ENCODE measurements around the gene ZBED1. TPM values are rescaled to one million over a fixed set of nuclear protein-coding genes. Genes with fewer than 3 reads are reported as not detected.

ZBED1 gene
- total and polyA plus RNA-seq, 9 of the 15 experiments (the other 6 are each of a cell fraction or from before 2014, with no cell fraction given), result 0.61 to 27.6 (median 13.9) TPM

GRCh38 chrX:2500091-2500802 is 529 bp downstream of the ZBED1 start (continued):
- TF ChIP-seq, protein P1, sequence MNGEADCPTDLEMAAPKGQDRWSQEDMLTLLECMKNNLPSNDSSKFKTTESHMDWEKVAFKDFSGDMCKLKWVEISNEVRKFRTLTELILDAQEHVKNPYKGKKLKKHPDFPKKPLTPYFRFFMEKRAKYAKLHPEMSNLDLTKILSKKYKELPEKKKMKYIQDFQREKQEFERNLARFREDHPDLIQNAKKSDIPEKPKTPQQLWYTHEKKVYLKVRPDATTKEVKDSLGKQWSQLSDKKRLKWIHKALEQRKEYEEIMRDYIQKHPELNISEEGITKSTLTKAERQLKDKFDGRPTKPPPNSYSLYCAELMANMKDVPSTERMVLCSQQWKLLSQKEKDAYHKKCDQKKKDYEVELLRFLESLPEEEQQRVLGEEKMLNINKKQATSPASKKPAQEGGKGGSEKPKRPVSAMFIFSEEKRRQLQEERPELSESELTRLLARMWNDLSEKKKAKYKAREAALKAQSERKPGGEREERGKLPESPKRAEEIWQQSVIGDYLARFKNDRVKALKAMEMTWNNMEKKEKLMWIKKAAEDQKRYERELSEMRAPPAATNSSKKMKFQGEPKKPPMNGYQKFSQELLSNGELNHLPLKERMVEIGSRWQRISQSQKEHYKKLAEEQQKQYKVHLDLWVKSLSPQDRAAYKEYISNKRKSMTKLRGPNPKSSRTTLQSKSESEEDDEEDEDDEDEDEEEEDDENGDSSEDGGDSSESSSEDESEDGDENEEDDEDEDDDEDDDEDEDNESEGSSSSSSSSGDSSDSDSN (IDR thresholded peaks at IDR 0.05; ENCODE audit: borderline replicate concordance in 1 of 2, low read depth in 2 of 2, low read length in 2 of 2), result no peak
- TF ChIP-seq CREB3L1 (IDR thresholded peaks at IDR 0.05; ENCODE audit: borderline replicate concordance, low read depth) (no peak), ZC3H4 (CRISPR knock-in tag; IDR thresholded peaks at IDR 0.05; ENCODE audit: borderline replicate concordance) (0 out of 2 replicates have a peak, but pooled peaks have one; percentile 49)

DNA sequence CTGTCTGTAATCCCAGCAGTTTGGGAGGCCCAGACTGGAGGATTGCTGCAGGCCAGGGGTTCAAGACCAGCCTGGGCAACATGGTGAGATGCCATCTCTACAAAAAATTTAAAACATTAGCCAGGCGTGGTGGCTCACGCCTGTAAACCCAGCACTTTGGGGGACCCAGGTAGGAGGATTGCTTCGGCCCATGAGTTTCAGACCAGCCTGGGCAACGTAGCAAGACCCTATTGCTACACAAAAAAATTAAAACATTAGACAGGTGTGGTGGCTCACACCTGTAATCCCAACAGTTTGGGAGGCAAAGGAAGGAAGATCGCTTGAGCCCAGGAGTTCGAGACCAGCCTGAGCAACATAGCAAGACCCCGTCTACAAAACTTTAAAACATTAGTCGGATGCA is 1.3 kb downstream of the ZBED1 start:
- peaks cover 44% of the 10 kb centered on the region for H3K79me2 ChIP-seq (ENCODE audit: control insufficient read depth, insufficient read depth, low read length)
- ChIA-PET POLR2A (no interaction called here), CTCF (ENCODE audit: low intra/inter-chr PET ratio) (no interaction called here)
- in situ Hi-C loops (cut with MboI), result no loop called here
- peaks cover 6 to 30% of the 10 kb centered on the region in 2 experiments; a peak in 4 of 5 replicates for H3K4me1 ChIP-seq (replicated peaks in 1 of 2; ENCODE audit: control insufficient read depth in 2 of 2, insufficient read depth in 2 of 2, low read length in 2 of 2)
- H3K27me3 ChIP-seq (ENCODE audit: control insufficient read depth in 2 of 2, insufficient read depth in 2 of 2, low read length in 2 of 2), result no peaks in the 10 kb centered on the region
- no peak for ATAC-seq
- no peaks in the 10 kb centered on the region for H3K9me1 ChIP-seq (ENCODE audit: control insufficient read depth, insufficient read depth, low read length)
- H3K4me2 ChIP-seq (ENCODE audit: insufficient read depth, low read length), result peak overlapping the region; percentile 75
- peak overlapping the region; percentile 75 for H3K4me3 ChIP-seq
- H3K27ac ChIP-seq (ENCODE audit: extremely low read depth, low read depth, low read length), result peak overlapping the region; percentile 85
- H3K9ac ChIP-seq (ENCODE audit: insufficient read depth in 1 of 2, low read depth in 2 of 2, low read length in 2 of 2), result peak overlapping the region; percentile 74 to 87
- intact Hi-C loops (cut with micrococcal nuclease), result no loop called here
- TSS peak; percentile 50 for BruUV-seq (replicated peaks)
- 43% methylated on average over 6 of the region's 8 CpGs for WGBS (ENCODE audit: insufficient coverage, low coverage, missing lambda C conversion rate)
- DNase-seq (ENCODE audit: extremely low read depth in 1 of 4, low spot score in 3 of 4), result no peak
- no peaks in the 10 kb centered on the region for H3K9me3 ChIP-seq (replicated peaks; ENCODE audit: control insufficient read depth, insufficient read depth, low read depth, low read length)
- H3K36me3 ChIP-seq (ENCODE audit: control insufficient read depth, insufficient read depth, low read length), result peaks cover 18% of the 10 kb centered on the region; the same call in 2 of the 3 replicates
- H2AFZ ChIP-seq (ENCODE audit: low read depth, low read length), result no peak overlapping the region
- no peak for FAIRE-seq
- H4K20me1 ChIP-seq (replicated peaks; ENCODE audit: control insufficient read depth, insufficient read depth, low read length), result no peaks in the 10 kb centered on the region
- TF ChIP-seq REST (IDR thresholded peaks at IDR 0.05; ENCODE audit: borderline replicate concordance) (no peak), REST (CRISPR knock-in tag; IDR thresholded peaks at IDR 0.05; ENCODE audit: low read depth) (no peak), BCOR (IDR thresholded peaks at IDR 0.05) (peak; percentile 22; the same call in 1 of the 2 replicates), CHD4 (IDR thresholded peaks at IDR 0.05; ENCODE audit: insufficient read depth, insufficient replicate concordance, low read depth, low read length, poor library complexity, severe bottlenecking) (peak; percentile 0)
